DMS 273 treated with DMSO at 0.1 percent for 48 hours (cell line): ENCODE results near the gene CALM1.

ENCODE experiments used
- DNase-seq: peaks from one replicate; lab custom pipeline; 2025; lab: John Stamatoyannopoulos, UW

The CALM1 gene

DNA sequence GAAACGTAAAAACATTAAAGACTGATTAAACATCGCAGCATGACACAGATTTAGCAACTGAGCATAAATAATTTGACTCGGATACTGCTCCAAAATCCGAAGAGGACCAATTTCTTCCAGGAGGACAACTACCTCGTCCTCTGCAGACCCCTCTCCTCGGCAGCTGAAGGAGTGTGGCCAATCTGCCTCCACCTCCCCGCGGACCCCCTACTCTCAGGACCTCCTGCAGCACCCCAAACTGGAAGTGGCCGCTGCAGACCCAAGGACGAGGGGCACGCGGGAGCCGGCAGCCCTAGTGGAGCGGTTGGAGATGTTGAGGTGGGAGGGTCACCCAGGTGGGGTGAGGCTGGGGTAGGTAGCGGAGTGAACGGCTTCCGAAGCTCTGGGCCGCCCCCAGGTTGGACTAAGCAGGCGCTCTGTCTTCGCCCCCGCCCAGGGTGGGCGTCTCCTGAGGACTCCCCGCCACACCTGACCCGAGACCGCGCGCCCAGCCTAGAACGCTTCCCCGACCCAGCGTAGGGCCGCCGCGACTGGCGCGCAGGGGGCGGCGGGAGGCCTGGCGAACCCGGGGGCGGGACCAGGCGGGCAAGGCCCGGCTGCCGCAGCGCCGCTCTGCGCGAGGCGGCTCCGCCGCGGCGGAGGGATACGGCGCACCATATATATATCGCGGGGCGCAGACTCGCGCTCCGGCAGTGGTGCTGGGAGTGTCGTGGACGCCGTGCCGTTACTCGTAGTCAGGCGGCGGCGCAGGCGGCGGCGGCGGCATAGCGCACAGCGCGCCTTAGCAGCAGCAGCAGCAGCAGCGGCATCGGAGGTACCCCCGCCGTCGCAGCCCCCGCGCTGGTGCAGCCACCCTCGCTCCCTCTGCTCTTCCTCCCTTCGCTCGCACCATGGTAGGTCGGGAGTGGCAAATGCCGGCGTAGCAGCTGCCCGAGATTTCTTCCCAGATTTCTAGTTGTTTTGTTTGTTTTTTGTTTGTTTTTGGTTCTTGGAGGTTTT is at the start of gene CALM1:
Gene CALM1, plus strand, starts transcription at position 689 of the 999 bp plus-strand sequence. Its CDS starts 202 bp downstream, at position 891.
- peak; percentile 85 for DNase-seq

DNA sequence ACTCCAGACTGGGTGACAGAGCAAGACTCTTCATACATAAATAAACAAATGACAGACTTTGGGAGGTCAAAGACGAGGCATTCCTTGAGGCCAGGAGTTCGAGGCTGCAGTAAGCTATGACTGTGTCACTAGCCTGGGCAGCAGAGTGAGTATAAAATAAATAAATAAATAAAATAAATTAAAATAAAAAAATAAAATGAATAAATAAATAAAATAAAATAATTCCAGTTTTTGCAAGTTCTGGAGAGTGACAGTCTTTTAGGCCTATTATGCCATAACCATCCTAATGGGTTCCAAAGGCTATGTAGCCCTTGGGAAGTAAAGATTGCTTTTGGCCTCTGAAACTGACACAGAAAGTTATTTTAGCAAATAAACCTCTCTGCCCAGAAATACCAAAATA is 48.6 kb upstream of the CALM1 start:
- no peak for DNase-seq

DNA sequence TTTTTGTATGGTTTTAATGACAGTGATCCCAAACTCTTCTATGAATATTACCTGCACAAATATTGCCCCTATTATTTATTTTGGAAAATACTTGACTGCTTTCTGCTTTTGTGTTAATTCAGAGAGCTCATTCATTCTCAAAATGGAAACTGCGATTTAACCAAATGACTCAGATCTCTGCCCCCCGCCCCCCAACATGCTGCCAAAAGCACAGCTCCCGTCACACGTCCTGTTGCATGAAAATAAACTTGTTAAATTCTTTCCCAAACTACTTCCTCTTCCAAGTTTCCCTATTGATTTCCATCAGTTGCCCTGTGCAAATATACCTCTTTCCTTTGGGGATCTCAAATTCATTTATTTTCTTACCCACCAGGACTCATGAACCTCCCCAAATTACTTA is 47.1 kb upstream of the CALM1 start:
- DNase-seq: no peak

DNA sequence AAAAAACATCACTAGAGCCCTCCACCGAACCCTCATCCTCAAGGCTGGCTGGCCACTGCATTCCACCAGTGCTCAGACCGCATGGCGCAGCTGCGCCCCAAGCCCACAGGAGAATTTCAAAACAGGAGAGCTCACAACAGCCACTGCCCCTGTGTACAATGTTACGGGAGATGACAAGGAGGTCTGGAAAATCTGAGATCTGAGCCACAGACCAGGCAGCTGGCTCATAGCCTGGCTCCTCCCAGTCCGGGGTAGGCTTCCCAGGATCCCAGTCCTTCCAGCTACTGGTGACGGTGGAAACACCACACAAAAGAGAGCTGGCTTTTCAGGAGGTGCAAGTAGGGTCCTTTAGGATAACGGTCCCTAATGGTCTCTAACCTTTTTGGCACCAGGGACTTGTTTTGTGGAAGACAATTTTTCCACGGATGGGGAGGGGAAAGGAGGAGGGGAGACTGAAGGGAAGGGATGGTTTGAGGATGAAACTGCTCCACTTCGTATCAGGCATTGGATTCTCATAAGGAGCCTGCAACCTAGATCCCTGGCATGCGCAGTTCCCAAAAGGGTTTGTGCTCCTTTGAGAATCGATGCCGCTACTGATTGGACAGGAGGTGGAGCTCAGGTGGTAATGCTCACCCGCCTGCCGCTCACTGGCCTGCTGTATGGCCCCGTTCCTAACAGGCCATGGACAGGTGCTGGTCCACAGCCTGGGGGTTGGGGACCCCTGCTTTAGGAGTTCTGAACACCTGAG is 42.1 kb upstream of the CALM1 start:
- no peak for DNase-seq

DNA sequence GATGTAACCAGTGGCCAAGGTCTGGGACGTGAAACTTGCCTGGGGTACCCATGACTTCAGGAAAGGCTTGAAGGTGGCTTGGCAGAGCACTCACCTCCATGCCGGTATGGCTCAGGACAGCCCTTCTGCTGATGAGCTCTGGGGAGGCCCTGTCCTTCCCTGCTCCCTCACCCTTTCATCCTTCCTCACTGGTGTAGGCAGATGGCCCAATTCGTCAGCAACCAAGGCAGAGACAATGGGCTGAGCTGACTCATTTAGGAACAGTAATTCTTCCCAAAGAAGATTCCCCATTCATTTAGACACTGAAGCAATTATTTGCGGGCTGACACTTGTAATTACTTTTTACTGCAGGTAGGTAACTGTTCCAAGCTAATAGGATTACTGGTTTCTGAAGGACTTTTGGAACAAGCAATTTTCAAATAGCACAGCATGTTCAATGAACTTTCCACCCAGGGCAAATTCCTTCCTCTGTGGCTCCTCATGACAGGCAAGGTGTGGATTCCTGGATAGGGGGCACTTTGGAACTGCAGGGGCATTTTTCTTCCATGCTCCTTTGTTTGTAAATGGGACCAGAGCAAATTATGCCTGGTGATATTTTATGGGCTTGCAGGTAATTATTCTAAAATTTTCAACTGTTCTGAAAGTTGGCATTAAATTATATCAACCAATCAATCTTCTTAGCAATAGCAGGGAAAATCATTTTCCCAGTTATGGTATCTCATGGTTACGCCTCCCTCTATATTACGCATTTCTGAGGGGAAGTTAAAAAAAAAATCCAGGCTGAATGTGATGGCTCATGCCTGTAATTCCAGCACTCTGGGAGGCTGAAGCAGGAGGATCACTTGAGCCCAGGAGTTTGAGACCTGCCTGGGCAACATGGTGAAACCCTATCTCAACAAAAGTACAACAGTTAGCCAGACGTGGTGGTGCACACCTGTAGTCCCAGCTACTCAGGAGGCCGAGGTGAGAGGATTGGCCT is 41.0 kb upstream of the CALM1 start:
- no peak for DNase-seq

DNA sequence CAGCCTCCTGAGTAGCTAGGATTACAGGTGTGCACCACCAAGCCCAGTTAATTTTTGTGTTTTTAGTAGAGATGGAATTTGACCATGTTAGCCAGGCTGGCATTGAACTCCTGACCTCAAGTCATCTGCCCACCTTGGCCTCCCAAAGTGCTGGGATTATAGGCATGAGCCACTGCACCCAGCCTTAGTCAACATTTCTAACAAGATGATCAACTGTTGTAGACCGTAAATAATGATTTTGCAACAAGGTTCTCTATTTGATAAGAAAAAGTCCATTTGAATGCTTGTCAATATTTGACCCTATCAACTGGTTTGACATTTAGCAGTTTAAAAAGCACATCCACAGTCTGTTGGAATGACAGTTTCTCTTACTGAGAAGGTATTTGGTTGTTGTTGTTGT is 39.9 kb upstream of the CALM1 start:
- no peak for DNase-seq

DNA sequence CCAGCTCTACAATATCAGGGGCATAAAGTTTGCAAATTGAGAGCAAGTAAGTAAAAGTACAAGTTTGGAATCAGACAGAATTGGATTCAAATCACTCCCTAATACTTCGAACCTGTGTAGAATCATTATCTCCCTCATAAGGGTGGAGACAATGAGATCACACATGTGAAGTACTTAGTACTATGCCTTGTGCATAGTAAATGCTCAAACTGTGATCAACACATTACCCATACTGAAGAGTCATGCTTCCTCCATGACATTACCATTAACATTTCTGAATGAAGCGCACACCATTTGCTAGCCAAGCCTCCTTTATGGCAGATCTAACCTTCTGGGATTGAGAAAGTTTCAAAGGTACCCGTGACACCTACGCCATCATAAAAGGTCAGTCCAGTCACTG is 38.5 kb upstream of the CALM1 start:
- DNase-seq: no peak

DNA sequence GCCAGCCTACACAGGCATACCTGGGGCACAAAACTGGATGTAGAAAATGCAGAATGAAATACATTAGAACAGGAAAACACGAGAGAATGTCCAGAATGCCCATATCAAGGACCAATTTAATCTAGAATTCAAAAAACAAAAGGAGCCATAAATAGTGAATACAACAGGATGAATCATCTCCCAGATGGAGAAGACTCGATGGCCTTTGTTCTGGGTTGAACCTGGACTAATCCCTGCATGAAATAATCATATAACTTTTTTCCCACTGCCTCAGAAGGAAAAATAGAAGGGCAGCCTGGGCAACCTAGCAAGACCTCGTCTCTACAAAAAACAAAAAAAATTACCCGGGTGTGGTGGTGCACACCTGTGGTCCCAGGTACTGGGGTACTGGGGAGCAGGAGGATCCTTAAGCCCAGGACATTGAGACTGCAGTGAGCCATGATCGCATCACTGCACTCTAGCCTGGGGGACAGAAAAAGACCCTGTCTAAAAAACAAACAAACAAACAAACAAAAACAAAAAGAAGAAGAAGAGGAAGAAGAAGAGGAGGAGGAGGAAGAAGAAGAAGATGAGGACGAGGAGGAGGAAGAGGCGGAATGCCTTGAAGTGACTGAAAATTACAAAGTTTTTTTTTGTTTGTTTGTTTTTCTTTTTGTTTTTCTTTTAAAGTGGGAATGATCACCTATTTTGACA is 34.8 kb upstream of the CALM1 start:
- no peak for DNase-seq

DNA sequence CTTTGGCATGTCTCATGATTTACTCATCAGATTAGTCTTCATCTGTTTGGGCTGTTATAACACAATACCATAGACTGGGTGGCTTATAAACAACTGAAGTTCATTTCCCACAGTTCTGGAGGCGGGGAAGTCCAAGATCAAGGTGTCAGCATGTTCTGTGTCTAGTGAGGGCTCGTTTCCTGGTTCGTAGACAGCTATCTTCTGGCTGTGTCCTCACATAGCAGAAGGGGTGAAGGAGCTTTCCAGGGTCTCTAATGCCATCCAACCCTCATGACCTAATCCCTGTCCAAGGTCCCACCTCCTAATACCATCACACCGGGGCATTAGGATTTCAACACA is 34.3 kb upstream of the CALM1 start:
- DNase-seq: no peak

DNA sequence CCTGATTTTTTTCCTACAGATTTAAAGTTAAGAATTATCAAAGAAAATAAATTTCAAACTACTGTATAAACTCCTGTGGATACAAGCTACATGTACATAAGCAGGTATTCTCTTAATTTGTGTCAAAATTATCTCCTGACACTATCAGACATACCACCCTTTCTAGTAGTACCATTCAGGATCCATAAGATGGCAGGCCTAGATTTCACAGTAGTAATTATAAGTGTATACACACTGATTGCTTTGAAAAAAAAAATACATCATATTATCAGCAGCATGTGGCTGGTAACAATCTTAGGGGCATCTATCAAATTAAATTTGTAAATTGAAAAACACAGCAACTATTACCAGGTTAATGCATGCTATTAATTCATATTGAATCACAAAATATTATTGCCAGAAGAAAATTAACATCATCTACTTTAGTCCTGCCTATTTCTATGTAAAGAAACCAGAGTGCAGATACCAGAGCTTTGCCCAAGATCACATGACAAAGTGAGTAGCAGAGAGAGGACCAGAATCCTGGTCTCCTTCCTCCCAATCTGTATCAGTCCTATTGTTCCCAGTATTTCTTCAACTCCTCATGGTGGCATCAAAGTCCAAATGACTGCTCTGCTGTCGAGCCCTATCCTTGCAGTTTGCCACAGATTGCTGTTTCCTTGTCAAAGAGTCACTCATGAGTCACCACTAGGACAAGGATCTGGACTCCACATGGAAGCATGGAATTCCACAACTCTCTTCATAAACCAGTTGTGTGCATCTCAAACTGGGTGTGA is 27.7 kb upstream of the CALM1 start:
- no peak for DNase-seq

DNA sequence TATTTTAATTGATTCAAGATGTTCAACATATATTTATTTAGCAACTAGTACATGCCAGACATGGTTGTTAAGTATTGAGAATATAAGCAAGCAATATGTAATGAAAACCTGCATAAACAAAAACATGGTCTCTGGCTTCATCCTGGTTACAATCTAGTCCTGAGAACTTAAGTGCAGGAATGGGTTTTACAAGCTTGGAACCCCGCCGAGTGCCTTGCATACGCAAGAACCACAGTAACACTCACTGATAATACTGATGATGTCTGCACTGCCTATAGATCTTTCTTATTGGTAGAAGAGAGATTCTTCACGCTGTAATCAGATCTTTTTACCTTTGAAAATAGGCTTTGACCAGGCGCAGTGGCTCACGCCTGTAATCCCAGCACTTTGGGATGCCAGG is 22.9 kb upstream of the CALM1 start:
- no peak for DNase-seq

DNA sequence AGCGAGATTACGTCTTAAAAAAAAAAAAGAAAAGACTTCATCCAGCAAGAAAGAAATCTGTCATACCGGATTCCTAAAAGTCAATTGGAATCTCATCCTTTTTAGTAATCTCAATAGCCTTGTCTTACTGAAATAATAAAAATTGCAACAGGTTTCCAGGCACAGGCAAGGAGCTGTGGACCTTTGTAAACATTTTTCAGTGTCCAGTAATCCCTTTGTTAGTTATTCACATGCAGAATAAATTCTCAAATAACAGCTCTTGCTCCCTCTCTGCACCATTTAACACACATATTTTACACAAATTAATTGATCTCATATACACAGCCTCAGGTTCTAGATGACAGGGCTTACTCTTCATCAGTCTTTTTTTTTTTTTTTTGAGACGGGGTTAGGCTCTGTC is 22.0 kb upstream of the CALM1 start:
- no peak for DNase-seq

DNA sequence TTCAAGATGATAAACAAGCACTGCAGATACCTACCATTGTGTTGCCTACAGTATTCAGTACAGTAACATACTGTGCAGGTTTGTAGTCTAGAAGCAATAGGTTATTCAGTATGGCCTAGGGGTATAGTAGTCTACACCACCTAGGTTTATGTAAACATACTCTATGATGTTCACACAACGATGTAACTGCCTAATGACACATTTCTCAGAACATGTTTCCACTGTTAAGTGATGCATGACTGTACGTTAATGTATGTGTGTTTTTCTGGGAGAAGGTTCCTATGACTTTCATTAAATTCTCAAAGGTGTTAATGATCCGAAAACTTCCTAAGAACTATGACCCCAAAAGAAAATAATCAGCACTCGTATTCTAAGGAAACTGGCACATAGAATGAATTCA is 20.9 kb upstream of the CALM1 start:
- no peak for DNase-seq

DNA sequence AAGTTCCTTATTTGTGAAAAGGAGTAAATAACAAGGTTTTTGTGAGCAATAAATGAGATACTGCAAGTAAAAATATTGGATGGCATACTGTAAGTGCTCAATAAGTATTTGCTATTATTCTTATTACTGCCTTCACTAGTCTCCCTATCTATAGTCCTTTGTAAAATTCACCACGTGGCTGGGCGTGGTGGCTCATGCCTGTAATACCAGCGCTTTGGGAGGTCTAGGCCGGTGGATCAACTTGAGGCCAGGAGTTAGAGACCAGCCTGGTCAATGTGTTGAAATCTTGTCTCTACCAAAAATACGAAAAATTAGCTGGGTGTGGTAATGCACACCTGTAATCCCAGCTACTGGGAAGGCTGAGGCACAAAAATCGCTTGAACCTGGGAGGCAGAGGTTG is 18.6 kb upstream of the CALM1 start:
- no peak for DNase-seq

DNA sequence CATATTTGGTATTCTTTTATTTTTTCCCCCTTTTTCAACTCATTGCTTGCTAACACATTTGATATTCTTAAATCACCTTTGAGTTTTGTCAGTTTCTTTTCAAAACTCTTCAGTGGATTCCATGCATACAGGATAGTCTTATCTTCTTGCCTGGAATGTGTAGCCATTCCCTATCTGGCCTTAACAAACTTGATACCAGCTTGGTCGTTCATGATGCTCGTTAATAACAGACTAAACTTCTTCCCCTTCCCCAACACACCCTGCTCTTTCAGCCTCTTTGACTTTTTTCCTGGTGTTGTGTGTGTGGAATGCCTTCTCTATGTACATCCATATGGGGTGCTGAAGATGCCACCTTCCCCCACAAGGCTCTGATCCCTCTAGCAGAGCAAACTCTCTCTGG is 17.7 kb upstream of the CALM1 start:
- DNase-seq: no peak

DNA sequence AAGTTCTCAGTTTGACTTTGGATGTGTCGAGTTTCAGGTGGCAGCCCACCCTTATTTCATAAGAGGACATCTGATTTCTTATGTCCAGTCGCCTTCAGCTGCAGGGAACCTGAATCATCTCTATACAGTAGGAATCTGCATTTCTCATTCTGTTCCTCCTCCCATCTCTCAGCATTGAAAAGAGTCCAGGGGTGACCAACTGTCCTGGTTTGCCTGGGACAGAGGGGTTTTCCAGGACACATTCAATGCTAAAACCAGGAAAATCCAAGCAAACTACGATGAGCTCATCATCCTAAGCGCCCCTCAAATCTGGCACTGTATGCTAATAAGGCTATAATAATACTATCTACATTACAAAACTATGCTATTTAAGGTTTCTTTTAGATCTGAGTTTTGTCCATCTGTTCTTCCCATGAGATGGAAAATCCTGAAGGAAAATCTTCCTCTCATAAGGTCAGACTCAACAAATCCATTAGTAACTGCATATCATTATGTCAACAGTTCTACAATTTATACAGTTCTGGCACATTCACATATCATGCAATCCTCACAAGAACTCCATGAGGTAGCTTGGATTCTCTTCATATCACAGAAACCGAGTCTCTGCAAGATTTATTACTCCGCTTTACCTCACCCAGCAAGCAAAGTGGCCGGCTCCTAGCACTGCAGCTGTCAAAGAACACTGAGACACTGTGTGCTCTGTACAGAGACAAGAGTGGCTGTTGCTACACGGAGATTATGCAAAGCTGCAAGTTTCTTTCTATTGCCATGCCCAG is 15.6 kb upstream of the CALM1 start:
- DNase-seq: no peak

DNA sequence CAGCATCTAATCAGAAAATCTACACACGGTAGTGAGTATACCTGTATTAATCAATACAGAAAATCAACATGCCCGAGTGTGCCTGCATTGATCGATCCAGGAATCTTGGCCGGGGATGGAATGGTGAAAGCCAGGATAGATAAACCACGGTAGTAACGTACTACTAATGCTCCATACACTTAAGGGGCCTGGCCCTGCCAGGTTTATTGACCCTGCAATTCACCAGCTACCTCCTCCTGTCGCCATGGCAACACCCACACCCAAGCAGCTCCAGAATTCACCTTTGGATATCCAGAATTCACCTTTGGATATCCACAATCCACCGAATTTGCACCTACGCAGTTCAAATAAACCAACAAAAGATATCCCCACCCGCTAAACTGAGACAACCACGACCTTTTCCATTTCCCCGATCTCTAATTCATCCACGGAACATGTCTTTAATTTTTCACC is 14.8 kb upstream of the CALM1 start:
- no peak for DNase-seq

DNA sequence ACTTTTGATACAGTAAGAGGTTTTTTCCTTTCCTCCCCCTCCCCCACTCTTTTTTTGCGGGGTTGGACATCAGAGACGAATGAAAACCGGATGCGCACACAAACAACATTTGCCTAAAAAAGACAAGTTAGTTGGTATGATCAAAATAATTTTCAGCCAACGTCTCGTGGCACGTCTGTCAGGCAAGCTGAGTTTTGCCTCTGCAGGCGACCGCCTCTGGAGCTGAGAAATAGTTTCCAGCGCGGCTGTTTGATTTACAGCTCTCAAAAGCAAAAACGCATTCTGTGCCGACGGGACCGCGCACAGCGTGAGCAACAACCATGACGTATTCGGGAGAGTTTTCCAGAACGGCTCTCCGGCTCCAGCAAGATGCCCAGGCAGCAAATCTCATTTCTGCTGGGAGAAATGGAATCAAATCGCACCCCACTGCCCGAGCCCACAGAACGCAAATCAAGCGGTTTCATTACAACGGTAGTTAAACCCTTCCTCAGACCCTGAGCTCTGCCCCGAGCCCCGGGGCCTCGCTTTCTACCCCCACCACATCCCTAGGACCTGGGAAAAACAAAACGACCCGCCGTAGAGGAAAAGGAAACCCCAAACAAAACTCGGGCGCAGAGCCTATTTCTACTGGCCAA is 14.2 kb upstream of the CALM1 start:
- no peak for DNase-seq

DNA sequence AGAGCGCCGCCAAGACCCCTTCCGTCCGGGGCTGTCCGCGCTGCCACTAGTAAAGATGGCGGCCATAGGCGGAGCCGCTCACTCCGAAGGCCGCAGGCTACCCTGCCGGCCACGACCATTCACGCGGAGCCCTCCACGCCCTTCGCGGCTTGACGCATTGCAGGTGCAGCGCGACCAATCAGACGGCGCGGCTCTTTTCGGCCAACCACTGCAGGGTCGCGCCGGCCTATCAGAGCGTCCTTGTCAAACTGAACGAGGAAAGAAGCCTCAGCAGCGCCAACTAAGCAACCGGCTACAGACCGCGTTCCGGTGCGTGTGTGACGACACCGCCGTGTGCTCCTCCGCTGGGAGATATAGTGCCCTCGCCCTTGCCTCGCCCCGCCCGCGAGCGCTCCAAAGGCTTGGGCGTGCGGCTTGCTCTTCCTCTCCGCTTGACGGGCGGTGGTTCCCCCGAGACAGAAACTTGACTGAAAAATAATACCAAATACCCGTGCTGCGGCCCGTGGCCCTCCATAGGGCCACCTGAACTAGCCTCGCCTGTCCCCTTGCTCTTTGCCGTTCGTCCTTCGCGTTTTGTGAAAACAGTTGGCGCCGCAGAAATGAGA is 13.6 kb upstream of the CALM1 start:
- DNase-seq: peak; percentile 98
